ENCODE results near the gene UCKL1.

The UCKL1 gene

GRCh38 chr20:63969838-63970713, 13.9 kb upstream of the UCKL1 start, which contains the start of gene ZNF512B:
TSS of gene ZNF512B (minus strand) at chr20:63969930. CDS start at chr20:63967950, 1,980 bp downstream.
- peak; percentile 65; the same call in 1 of the 2 replicates for TF ChIP-seq MYC (IDR thresholded peaks at IDR 0.05; ENCODE audit: low read depth, low read length)
- TF ChIP-seq CTCF (IDR thresholded peaks at IDR 0.05; ENCODE audit: low read depth, low read length): no peak
- peak; percentile 82 for TF ChIP-seq MAX (IDR thresholded peaks at IDR 0.05; ENCODE audit: low read depth, low read length)
- H3K4me3 ChIP-seq (ENCODE audit: low read depth, low read length): peak within 1 kb of the TSS; percentile 52
- peak; percentile 76 for DNase-seq (ENCODE audit: low read depth)

GRCh38 chr20:63968928-63969760, 12.9 kb upstream of the UCKL1 start:
- DNase-seq (ENCODE audit: low read depth): peak; percentile 39
- TF ChIP-seq MAX (IDR thresholded peaks at IDR 0.05; ENCODE audit: low read depth, low read length): no peak
- no peak for TF ChIP-seq MYC (IDR thresholded peaks at IDR 0.05; ENCODE audit: low read depth, low read length)
- TF ChIP-seq POLR2A (IDR thresholded peaks at IDR 0.05; ENCODE audit: extremely low read depth, insufficient read length): no peak
- TF ChIP-seq CTCF (IDR thresholded peaks at IDR 0.05; ENCODE audit: low read depth, low read length): no peak
- peak overlapping the region; percentile 52 for H3K4me3 ChIP-seq (ENCODE audit: low read depth, low read length)

DNA sequence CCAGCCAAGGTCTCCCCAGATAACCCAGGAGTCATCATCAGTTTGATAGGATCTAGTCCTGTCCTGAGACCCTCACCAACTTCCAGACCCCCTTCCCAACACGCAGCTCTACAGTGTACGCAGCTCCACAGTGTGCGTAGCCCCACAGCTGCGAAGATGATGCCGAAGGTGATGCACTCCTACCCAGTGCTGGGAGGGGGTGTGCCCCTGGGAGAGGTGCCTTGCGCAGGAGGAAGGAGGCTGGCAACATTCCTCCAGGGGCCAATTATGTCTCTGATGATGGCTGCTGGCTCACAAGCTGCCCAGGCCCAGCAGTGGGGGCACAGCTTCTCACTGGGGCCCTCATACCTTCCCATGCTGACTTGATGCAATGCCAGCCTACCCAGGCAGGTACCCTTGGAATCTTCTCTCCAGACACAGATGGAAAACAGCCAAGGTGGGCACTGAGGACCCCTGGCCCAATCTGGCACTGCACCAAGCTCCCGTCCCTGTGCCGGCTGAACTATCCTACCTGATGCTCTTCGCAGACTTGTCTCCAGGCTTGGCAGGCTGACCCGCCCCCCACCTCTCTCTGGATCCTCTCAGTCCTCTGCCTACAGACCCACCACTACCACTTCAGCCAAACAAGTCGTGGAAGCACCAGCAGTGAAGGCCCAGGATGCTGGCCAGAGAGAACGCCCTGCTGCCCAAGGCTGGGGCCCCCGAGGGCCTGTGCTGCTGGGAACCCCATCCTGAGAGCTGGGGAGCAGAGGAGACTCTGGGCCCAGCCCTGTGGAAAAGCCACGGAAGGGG, 12.1 kb upstream of the UCKL1 start:
- DNase-seq (ENCODE audit: low read depth): peak; percentile 36
- no peak for TF ChIP-seq POLR2A (IDR thresholded peaks at IDR 0.05; ENCODE audit: extremely low read depth, insufficient read length)
- no peak for TF ChIP-seq MAX (IDR thresholded peaks at IDR 0.05; ENCODE audit: low read depth, low read length)
- TF ChIP-seq CTCF (IDR thresholded peaks at IDR 0.05; ENCODE audit: low read depth, low read length): no peak
- TF ChIP-seq MYC (IDR thresholded peaks at IDR 0.05; ENCODE audit: low read depth, low read length): no peak
- H3K4me3 ChIP-seq (ENCODE audit: low read depth, low read length): peak overlapping the region; percentile 52

GRCh38 chr20:63967330-63968135, 11.3 kb upstream of the UCKL1 start:
- DNase-seq (ENCODE audit: low read depth): peak; percentile 2
- TF ChIP-seq POLR2A (IDR thresholded peaks at IDR 0.05; ENCODE audit: extremely low read depth, insufficient read length): no peak
- no peak for TF ChIP-seq MYC (IDR thresholded peaks at IDR 0.05; ENCODE audit: low read depth, low read length)
- no peak for TF ChIP-seq CTCF (IDR thresholded peaks at IDR 0.05; ENCODE audit: low read depth, low read length)
- TF ChIP-seq MAX (IDR thresholded peaks at IDR 0.05; ENCODE audit: low read depth, low read length): no peak
- no peak overlapping the region for H3K4me3 ChIP-seq (ENCODE audit: low read depth, low read length)

Data from NB4 (cell line).